K562 (cell line): ENCODE data around the gene NOM1.

Experiments
- CREB3 ChIP-seq: fragments of 450-650 bp; conservative IDR thresholded peaks from 2 replicates; pipeline ENCODE4 v1.6.1; 2016; ENCODE audit warnings: missing genetic modification characterization, low read depth, mild to moderate bottlenecking, missing compliant biosample characterization, moderate library complexity
- DACH1 ChIP-seq: fragments of 450-650 bp; IDR thresholded peaks from 2 replicates; pipeline ENCODE4 v1.6.1; 2018; ENCODE audit not compliant: partially characterized antibody
- FOXK1 ChIP-seq: sonication (generic); formaldehyde crosslinking; IDR thresholded peaks from 2 replicates; pipeline ENCODE4 v1.8.0; 2022; ENCODE audit warnings: missing genetic modification reagents, mild to moderate bottlenecking, borderline replicate concordance
- ZBED1 ChIP-seq: IDR thresholded peaks from 2 replicates; pipeline ENCODE4 v1.6.1; 2014
- ZNF785 ChIP-seq: fragments of 250-450 bp; sonication (Bioruptor Pico); IDR thresholded peaks from 2 replicates; pipeline ENCODE4 v1.4.0; 2020; ENCODE audit warnings: mild to moderate bottlenecking

DNA sequence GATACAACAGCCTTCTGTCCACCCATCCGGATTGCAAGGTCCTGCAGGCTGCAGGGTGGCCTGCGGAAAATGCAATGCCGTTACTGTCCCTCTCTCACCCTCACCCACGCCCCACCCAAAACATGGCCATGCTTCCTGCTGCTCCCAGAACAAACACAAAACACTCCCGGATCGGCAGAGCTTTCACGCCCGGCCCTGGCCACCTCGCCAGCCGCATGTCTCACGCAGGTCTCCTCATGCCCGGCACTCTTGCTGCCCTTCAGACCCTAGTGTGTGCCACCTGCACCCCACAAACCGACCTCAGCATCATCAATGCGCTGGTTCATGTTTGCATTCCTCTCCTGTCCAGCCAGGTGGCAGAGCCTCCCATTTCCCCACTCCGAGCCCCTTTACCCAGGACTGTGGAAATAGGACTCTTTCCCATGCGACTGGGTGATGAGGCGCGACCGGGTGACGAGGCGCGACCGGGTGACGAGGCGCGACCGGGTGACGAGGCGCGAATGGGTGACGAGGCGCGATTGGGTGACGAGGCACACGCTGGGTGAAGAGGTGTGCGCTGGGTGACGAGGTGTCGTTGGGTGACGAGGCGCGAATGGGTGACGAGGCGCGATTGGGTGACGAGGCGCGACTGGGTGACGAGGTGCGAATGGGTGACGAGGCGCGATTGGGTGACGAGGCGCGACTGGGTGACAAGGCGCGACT lies 8.9 kb upstream of the NOM1 start:
- TF ChIP-seq FOXK1 (no peak), CREB3 (tag) (no peak), DACH1 (no peak), ZNF785 (CRISPR knock-in tag) (no peak), ZBED1 (no peak)
